ENCODE data around the gene GPR15LG. TPM values are rescaled to one million over a fixed set of nuclear protein-coding genes. Genes with fewer than 3 reads are reported as not detected.
A peak's percentile ranks its signal among the peaks of the same experiment; 100 is the strongest.

Gene GPR15LG
- total RNA-seq, 2 experiments from 2014 or later: not detected

DNA sequence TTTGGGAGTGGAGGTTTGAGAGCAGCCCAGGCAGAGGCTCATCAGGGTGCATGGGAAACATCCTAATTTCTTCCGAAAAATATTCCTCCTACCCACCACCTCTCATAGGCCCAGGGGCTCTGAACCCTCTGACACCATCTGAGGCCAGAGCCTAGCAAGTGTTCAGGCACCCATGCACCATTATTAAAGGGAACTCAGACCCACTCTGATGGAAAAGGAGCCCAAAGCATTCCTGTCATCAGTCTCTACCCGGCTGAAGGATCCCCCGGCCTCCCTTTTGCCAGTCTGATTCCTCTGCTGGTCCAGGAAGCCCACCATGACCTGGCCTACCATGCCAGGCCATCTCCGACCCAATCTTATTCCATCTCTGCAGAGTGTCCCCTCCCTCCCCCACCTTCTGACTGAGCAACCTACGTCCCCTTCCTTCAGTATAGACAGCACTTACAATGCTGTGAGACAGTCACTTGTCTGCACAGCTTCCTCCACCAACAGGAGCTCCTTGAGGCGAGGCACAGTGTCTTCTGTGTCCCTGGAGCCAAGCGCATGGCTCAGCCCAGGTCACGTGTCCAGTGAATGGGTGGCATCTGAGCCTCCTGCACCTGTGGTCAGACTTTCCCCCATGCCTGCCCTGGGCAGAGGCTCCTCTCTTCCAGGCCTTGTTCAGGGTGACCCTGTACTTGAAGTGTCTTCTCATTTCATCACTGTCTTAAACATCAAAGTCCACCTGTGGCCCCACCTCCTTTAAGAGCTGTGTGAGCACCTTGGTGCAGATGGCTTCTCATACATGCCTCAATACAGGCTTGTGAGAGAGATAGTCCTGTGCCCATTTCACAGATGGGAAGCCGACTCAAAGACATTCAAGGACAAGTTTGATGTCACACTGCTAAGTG is 889 bp upstream of the GPR15LG start:
- Mint-ChIP-seq H3K4me3 (no peak overlapping the region), H3K9me3 (no peaks in the 10 kb centered on the region), H3K4me1 (ENCODE audit: low read depth) (peaks cover 5% of the 10 kb centered on the region), H3K36me3 (ENCODE audit: low read depth) (no peaks in the 10 kb centered on the region), H3K27me3 (no peaks in the 10 kb centered on the region), H3K27ac (no peak overlapping the region)
- POLR2A ChIA-PET: interaction anchor here (0.6 kb wide), 1 partner anchor 19 kb away, joined by 4 read pairs; no protein-coding TSS in a partner anchor
- TF ChIP-seq CTCF (IDR thresholded peaks at IDR 0.05): no peak
- DNase-seq (no peak), ATAC-seq (no peak)
- CTCF ChIA-PET: interaction anchor here (0.7 kb wide), 1 partner anchor 25 kb away, joined by 3 read pairs; no protein-coding TSS in a partner anchor
- intact Hi-C loops (cut with micrococcal nuclease): no loop called here

DNA sequence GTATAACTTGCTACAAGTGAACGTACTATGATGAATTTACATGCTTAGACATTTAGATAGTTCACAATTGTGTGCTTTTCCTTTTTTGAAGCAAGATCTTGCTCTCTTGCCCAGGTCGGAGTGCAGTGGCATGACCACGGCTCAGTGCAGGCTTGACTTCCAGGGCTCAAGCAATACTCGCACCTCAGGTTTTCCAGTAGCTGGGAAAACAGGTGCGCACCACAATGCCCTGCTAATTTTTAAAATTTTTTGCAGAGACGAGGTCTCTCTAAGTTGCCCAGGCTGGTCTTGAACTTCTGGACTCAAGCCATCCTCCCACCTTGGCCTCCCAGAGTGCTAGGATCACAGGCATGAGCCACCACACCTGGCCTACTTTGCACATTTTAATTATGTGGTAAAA is 1.8 kb downstream of the GPR15LG start:
- intact Hi-C loops (cut with micrococcal nuclease): no loop called here
- CTCF ChIA-PET: interaction anchor here (1.2 kb wide), 1 partner anchor 39 kb away, joined by 3 read pairs; no protein-coding TSS in a partner anchor

DNA sequence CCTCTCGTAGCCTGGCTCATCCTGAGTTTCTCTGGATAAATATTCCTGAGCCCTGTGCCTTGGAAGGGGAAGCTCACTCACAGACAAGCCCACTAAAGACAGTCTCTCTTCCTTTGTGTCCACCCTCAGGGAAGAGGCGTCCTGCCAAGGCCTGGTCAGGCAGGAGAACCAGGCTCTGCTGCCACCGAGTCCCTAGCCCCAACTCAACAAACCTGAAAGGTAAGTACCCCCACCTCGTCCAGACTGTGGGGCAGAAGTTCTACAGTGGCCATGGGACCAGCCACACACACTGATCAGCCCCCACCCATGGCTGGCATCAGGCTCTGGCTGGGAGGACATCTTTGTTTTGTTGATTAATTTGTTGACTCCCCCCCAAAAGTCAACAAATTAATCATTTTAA is 2.8 kb downstream of the GPR15LG start:
- ATAC-seq (no peak), DNase-seq (no peak)
- no peaks in the 10 kb centered on the region for H3K36me3 Mint-ChIP-seq (ENCODE audit: low read depth)
- no peaks in the 10 kb centered on the region for H3K27me3 Mint-ChIP-seq
- peaks cover 5% of the 10 kb centered on the region for H3K4me1 Mint-ChIP-seq (ENCODE audit: low read depth)
- ChIA-PET CTCF (interaction anchor here (1.1 to 1.7 kb wide), 4 partner anchors 12 to 38 kb away, joined by 3 to 7 read pairs (median 4); no protein-coding TSS in a partner anchor), POLR2A (interaction anchor here (1.0 to 2.0 kb wide), 2 partner anchors 34 to 37 kb away, joined by 3 to 8 read pairs; partner anchors contain the start of gene GHITM)
- no peak overlapping the region for H3K4me3 Mint-ChIP-seq
- no peak for TF ChIP-seq CTCF (IDR thresholded peaks at IDR 0.05)
- no peaks in the 10 kb centered on the region for H3K9me3 Mint-ChIP-seq
- intact Hi-C loops (cut with micrococcal nuclease): no loop called here
- H3K27ac Mint-ChIP-seq: peak overlapping the region; percentile 80

More for the DNA sequence above, 1.8 kb downstream of the GPR15LG start:
- no peak overlapping the region for H3K4me3 Mint-ChIP-seq
- no peak overlapping the region for H3K27ac Mint-ChIP-seq
- no peak for TF ChIP-seq CTCF (IDR thresholded peaks at IDR 0.05)
- H3K4me1 Mint-ChIP-seq (ENCODE audit: low read depth): peaks cover 5% of the 10 kb centered on the region
- H3K36me3 Mint-ChIP-seq (ENCODE audit: low read depth): no peaks in the 10 kb centered on the region
- POLR2A ChIA-PET: no interaction called here
- ATAC-seq: no peak
- H3K9me3 Mint-ChIP-seq: no peaks in the 10 kb centered on the region
- DNase-seq: no peak
- no peaks in the 10 kb centered on the region for H3K27me3 Mint-ChIP-seq

DNA sequence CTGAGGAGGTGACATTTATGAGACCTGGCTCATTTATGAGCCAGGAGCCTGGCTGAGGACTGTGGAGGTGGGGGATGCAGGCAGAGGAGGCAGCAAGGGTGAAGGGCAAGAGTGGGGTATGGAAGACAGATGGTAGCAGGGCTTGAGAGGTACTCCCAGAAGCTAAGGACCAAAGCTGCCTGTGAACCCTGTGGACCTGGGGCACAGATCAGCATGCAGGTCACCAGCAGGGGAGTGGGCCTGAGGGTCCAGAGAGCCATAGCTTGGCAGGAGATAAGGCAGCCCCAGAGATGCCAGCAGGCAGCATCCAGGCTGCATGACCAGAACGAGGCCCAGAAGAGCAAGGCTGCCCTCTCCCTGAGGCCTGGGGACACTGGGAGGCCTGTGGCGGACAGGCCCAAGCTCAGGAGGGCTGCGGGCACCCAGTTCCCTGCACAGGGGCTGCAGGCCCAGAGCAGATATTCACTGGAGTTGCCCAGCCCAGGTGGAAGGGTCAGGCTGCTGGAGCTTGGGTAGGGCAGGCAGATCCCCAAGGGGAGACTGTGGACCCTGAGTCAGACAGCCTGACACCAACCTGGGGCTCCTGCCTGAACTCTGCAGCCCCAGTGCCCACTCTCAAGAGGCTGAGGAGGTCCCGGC is 3.4 kb downstream of the GPR15LG start:
- no peak for TF ChIP-seq CTCF (IDR thresholded peaks at IDR 0.05)
- Mint-ChIP-seq H3K27me3 (no peaks in the 10 kb centered on the region), H3K36me3 (ENCODE audit: low read depth) (no peaks in the 10 kb centered on the region), H3K4me1 (ENCODE audit: low read depth) (peaks cover 5% of the 10 kb centered on the region), H3K9me3 (no peaks in the 10 kb centered on the region), H3K4me3 (no peak overlapping the region), H3K27ac (peak overlapping the region; percentile 80)
- intact Hi-C loops (cut with micrococcal nuclease): no loop called here
- CTCF ChIA-PET: interaction anchor here (1.1 to 1.7 kb wide), 7 partner anchors 12 to 80 kb away, joined by 3 to 7 read pairs (median 4); partner anchors contain the start of gene CDHR1
- no peak for DNase-seq
- ATAC-seq: peak; percentile 27
- POLR2A ChIA-PET: interaction anchor here (1.0 to 2.0 kb wide), 2 partner anchors 34 to 37 kb away, joined by 3 to 8 read pairs; partner anchors contain the start of gene GHITM

All from activated CD8-positive, alpha-beta T cell treated with anti-CD3 and anti-CD28 coated beads for 36 hours (primary cell).